ENCODE data around the gene MRPL55.

MRPL55 gene

DNA sequence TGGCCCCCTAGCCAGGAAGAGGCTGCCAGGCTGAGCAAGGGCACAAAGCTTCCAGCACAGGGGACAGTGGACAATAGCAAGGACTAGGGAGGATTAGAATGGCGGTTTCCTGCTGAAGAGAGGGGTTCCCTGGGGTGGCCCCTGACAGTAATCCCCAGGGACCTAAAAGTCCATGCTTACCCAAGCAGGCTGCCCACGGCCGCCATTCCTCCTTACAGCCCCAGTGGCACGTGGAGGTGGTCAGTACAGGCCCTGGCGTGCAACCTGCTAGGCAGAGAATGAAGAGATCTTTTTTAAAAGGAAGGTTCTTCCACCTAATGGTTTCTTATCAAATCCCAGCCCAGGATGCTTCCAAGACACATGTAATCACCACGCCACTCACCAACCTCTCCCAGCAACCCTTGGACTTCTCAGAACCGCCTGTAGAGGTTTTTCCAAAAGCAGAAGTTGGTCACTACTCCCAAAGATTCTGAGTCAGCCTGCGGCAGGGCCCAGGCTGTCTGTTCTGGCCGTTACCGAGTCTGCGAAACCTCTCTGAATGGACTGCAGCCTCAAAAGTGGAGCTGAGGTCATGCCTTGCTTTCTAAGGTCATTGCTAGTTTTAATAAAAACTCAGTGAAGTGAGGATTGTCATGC is 926 bp downstream of the MRPL55 start:
- Histone ChIP-seq H3K27me3 (no peaks in the 10 kb centered on the region), H3K27ac (peak overlapping the region; percentile 92 to 95), H3K4me1 (peaks cover 0 to 32% (median 27%) of the 10 kb centered on the region in 4 donors), H3K36me3 (peaks cover 0 to 27% (median 21%) of the 10 kb centered on the region in 3 donors), H3K9me3 (no peaks in the 10 kb centered on the region), H3K4me3 (peak overlapping the region; percentile 68 to 81)
- intact Hi-C loops (cut with DNase I; ENCODE audit: low total_unique reads): loop anchor here (10.0 kb wide), 1 partner anchor 57 kb away; the partner anchor contains the start of gene IBA57
- no peak for DNase-seq
- TF ChIP-seq, protein P1, sequence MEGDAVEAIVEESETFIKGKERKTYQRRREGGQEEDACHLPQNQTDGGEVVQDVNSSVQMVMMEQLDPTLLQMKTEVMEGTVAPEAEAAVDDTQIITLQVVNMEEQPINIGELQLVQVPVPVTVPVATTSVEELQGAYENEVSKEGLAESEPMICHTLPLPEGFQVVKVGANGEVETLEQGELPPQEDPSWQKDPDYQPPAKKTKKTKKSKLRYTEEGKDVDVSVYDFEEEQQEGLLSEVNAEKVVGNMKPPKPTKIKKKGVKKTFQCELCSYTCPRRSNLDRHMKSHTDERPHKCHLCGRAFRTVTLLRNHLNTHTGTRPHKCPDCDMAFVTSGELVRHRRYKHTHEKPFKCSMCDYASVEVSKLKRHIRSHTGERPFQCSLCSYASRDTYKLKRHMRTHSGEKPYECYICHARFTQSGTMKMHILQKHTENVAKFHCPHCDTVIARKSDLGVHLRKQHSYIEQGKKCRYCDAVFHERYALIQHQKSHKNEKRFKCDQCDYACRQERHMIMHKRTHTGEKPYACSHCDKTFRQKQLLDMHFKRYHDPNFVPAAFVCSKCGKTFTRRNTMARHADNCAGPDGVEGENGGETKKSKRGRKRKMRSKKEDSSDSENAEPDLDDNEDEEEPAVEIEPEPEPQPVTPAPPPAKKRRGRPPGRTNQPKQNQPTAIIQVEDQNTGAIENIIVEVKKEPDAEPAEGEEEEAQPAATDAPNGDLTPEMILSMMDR (IDR thresholded peaks at IDR 0.05): no peak

DNA sequence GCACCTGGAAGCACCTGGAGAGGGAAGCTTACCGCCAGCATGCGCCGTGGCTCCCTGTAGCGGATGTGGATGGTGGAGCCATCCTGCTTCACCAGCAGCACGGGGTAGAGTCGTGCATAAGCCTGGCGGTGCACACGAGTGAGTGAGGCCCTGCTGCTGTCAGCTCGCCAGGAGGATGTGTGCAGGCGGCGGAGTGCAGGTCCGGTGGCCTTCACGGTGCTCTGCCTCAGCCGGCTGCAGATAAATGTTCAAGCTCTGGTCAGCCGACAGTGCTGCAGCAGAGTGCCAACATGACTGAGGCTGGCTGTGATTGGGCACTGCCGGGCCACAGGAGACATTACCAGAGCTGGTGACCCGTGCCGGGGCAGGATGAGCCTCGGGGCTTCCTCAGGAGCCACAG is 1.5 kb downstream of the MRPL55 start:
- no peak overlapping the region for H3K4me3 ChIP-seq
- intact Hi-C loops (cut with DNase I; ENCODE audit: low total_unique reads): loop anchor here (10.0 kb wide), 1 partner anchor 57 kb away; the partner anchor contains the start of gene IBA57
- peaks cover 0 to 32% (median 27%) of the 10 kb centered on the region in 4 donors for H3K4me1 ChIP-seq
- H3K9me3 ChIP-seq: no peaks in the 10 kb centered on the region
- H3K27ac ChIP-seq: no peak overlapping the region
- peaks cover 0 to 27% (median 21%) of the 10 kb centered on the region in 3 donors for H3K36me3 ChIP-seq
- DNase-seq: no peak
- H3K27me3 ChIP-seq: no peaks in the 10 kb centered on the region
- TF ChIP-seq, protein P1 (IDR thresholded peaks at IDR 0.05): no peak

DNA sequence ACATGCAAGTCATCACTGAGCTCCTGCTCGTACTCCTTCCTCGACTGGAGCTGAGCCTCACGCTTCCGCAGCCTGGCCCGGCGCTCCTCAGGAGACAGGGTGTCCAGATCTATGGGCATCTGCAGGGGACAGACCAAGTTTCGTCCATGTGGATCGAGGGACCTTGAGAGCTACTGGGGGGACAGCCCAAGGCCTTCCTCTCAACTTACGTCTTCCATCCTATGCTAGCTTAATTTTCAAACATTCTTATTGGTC is 2.4 kb downstream of the MRPL55 start:
- H3K9me3 ChIP-seq: no peaks in the 10 kb centered on the region
- peaks cover 0 to 40% (median 35%) of the 10 kb centered on the region in 4 donors for H3K4me1 ChIP-seq
- intact Hi-C loops (cut with DNase I; ENCODE audit: low total_unique reads): loop anchor here (10.0 kb wide), 1 partner anchor 58 kb away; the partner anchor contains the start of gene IBA57
- H3K4me3 ChIP-seq: no peak overlapping the region
- no peak for DNase-seq
- peaks cover 0 to 27% (median 21%) of the 10 kb centered on the region in 3 donors for H3K36me3 ChIP-seq
- no peak overlapping the region for H3K27ac ChIP-seq
- no peaks in the 10 kb centered on the region for H3K27me3 ChIP-seq
- TF ChIP-seq, protein P1 (IDR thresholded peaks at IDR 0.05): no peak

DNA sequence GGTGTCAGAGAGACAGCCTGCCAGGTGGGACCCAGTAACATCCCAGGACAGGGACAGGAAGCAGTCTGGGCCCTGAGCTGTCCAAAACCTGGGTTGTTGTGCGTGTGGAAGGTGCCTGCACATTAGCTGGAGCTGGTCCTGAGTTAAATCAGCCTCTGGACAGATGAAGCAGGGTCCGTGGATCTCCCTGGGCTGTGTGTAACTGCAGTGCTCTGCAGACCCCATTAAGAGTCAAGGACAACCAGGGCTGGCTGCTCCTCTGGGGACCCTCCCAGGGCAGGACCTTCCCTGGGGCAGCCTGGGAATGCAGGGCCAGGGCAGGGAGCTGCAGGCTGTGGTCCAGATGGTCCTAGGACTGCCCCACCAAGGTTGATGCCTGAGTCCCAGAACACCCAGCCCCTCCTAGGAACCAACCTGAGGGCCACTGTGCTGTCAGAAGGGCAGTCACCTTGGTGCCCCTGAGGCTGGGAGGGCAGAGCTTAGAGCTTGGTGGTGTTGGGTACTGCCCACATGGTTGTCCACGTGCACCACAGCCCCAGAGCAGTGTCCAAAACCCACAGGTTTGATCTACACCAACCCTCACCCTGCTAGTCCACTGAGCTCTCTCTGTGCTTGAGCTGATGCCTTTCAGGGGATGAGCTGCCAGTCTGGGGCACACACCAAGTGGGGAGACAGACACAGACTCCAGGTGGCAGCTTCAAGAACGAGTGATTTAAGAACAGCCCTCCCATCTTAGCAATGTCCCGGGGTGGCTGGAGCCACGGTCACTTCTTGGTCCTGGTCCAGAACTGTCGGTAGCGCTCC is 2.9 kb downstream of the MRPL55 start:
- H3K9me3 ChIP-seq: no peaks in the 10 kb centered on the region
- peaks cover 0 to 45% (median 40%) of the 10 kb centered on the region in 4 donors for H3K4me1 ChIP-seq
- H3K27me3 ChIP-seq: no peaks in the 10 kb centered on the region
- H3K36me3 ChIP-seq: peaks cover 0 to 27% (median 21%) of the 10 kb centered on the region in 3 donors
- intact Hi-C loops (cut with DNase I; ENCODE audit: low total_unique reads): loop anchor here (10.0 kb wide), 1 partner anchor 59 kb away; the partner anchor contains the start of gene IBA57
- TF ChIP-seq, protein P1 (IDR thresholded peaks at IDR 0.05): no peak
- no peak overlapping the region for H3K4me3 ChIP-seq
- no peak overlapping the region for H3K27ac ChIP-seq
- DNase-seq: no peak

DNA sequence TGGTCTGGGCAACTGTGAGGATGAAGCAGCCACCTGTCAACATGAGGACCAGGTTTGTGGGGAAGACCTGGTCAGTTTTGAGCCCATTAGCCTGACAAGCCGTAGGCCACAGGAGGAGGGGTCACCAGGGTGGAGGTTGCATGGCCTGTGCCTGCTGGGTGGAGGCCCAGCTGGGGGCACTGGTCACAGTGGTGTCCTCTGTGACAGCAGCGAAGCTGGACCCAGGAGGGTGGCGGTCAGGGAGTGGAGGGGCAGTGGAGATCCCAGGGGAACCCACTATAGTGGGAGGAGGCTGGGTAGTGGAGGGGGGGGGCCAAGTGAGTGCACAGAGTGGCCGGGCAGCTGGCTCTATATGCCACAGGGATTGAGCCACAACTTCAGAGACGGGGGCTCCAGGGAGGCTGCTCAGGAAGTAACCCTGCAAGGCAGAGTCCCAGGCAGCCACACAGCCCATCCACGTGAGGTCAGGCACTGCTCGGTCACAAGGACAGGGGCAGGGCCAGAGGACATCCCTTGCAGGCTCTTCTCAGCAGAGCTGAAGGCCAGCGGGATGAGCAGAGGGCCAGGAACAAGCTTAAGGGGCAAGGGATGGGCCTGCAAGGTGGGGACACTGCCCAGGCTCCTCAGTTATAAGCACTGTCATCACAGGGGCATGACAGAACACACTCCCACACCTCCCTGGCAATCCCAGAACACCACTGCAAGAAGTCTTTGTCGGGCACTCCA is 3.7 kb downstream of the MRPL55 start:
- H3K36me3 ChIP-seq: peaks cover 0 to 35% (median 21%) of the 10 kb centered on the region in 3 donors
- peaks cover 0 to 46% (median 38%) of the 10 kb centered on the region in 4 donors for H3K4me1 ChIP-seq
- H3K9me3 ChIP-seq: no peaks in the 10 kb centered on the region
- intact Hi-C loops (cut with DNase I; ENCODE audit: low total_unique reads): loop anchor here (10.0 kb wide), 1 partner anchor 59 kb away; the partner anchor contains the start of gene IBA57
- no peak overlapping the region for H3K27ac ChIP-seq
- H3K27me3 ChIP-seq: no peaks in the 10 kb centered on the region
- no peak overlapping the region for H3K4me3 ChIP-seq
- TF ChIP-seq, protein P1 (IDR thresholded peaks at IDR 0.05): no peak
- DNase-seq: no peak
